KMS-11 (cell line): ENCODE measurements around the gene GALNT2.

Source experiments
- H2AFZ ChIP-seq: fragments of 200-600 bp; sonication (generic); 2 replicates; pipeline ENCODE4 v1.6.1; 2016; ENCODE audit warnings: antibody characterized with exemption, mixed run types, low read depth
- H3K27ac ChIP-seq: fragments of 200-600 bp; sonication (generic); 2 replicates; pipeline ENCODE4 v1.6.1; 2016; ENCODE audit warnings: mild to moderate bottlenecking, mixed run types
- H3K27me3 ChIP-seq: fragments of 200-600 bp; sonication (generic); 2 replicates; pipeline ENCODE4 v1.6.1; 2017; ENCODE audit warnings: mild to moderate bottlenecking, low read depth, mixed run types, moderate library complexity; ENCODE audit not compliant: insufficient read depth
- H3K36me3 ChIP-seq: fragments of 200-600 bp; sonication (generic); 2 replicates; pipeline ENCODE4 v1.6.1; 2017; ENCODE audit warnings: mild to moderate bottlenecking, mixed run types; ENCODE audit not compliant: insufficient read depth
- H3K4me1 ChIP-seq: fragments of 200-600 bp; sonication (generic); 2 replicates; pipeline ENCODE4 v1.6.1; 2016; ENCODE audit warnings: mild to moderate bottlenecking, low read depth, mixed run types; ENCODE audit not compliant: poor library complexity, severe bottlenecking
- H3K4me2 ChIP-seq: fragments of 200-600 bp; sonication (generic); 2 replicates; pipeline ENCODE4 v1.7.0; 2016; ENCODE audit warnings: mild to moderate bottlenecking, mixed run types
- H3K4me3 ChIP-seq: fragments of 200-600 bp; sonication (generic); IDR thresholded peaks from 2 replicates; pipeline ENCODE4 v1.6.1; 2017; ENCODE audit warnings: low read depth, low read length, mixed read lengths; ENCODE audit not compliant: insufficient read depth
- H3K79me2 ChIP-seq: fragments of 200-600 bp; sonication (generic); 2 replicates; pipeline ENCODE4 v1.6.1; 2016; ENCODE audit warnings: low read depth, mixed run types; ENCODE audit not compliant: insufficient read depth
- H3K9ac ChIP-seq: fragments of 200-600 bp; sonication (generic); 2 replicates; pipeline ENCODE4 v1.6.1; 2016; ENCODE audit warnings: mild to moderate bottlenecking, mixed run types
- H4K20me1 ChIP-seq: fragments of 200-600 bp; sonication (generic); 2 replicates; pipeline ENCODE4 v1.6.1; 2016; ENCODE audit warnings: mild to moderate bottlenecking, mixed run types; ENCODE audit not compliant: insufficient read depth
- CTCF ChIP-seq: fragments of 200-600 bp; sonication (generic); conservative IDR thresholded peaks from 2 replicates; pipeline ENCODE4 v1.6.1; 2017; ENCODE audit warnings: low read depth, mild to moderate bottlenecking, antibody characterized with exemption, low read length, moderate library complexity, mixed read lengths

GALNT2 gene

GRCh38 chr1:230066031-230066430 lies 1.0 kb upstream of the GALNT2 start:
- H2AFZ ChIP-seq = peak overlapping the region; percentile 68
- H3K36me3 ChIP-seq = no peaks in the 10 kb centered on the region
- peak overlapping the region; percentile 70 for H3K27ac ChIP-seq
- H3K4me3 ChIP-seq = peak overlapping the region; percentile 89
- peak overlapping the region; percentile 67 for H3K9ac ChIP-seq
- H3K4me2 ChIP-seq = peak overlapping the region; percentile 81
- H4K20me1 ChIP-seq = peaks cover 17% of the 10 kb centered on the region
- TF ChIP-seq CTCF = no peak
- peaks cover 37% of the 10 kb centered on the region for H3K79me2 ChIP-seq
- peaks cover 30% of the 10 kb centered on the region for H3K4me1 ChIP-seq
- no peaks in the 10 kb centered on the region for H3K27me3 ChIP-seq

DNA sequence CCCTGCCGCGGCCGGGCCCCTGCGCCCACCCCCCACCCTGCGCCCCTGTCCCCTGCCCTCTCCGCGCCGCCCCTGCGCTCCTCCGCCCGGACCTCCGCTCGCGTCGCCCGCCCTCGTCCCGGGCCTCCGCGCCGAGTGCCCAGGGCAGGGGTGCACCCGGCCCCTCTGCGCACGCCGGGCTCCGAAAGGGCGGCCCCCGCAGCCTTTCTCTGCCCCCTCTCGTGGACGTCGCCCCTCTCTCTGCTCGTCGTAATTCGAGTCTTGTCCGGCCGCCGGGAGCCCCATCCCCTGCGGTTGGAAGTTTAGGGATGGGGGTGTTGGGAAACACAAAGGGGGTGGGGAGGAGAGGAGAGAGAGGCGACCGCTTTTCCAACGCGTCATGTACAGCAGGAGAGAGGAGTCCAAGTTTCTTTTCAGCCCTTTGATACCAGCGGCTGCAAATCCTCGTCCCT lies 407 bp downstream of the GALNT2 start:
- peaks cover 52% of the 10 kb centered on the region for H3K79me2 ChIP-seq
- no peaks in the 10 kb centered on the region for H3K36me3 ChIP-seq
- no peaks in the 10 kb centered on the region for H3K27me3 ChIP-seq
- peaks cover 44% of the 10 kb centered on the region for H3K4me1 ChIP-seq
- peak overlapping the region; percentile 59 for H3K27ac ChIP-seq
- peak overlapping the region; percentile 76 for H3K4me2 ChIP-seq
- TF ChIP-seq CTCF = no peak
- peak overlapping the region; percentile 91 for H3K4me3 ChIP-seq
- peak overlapping the region; percentile 82 for H3K9ac ChIP-seq
- H2AFZ ChIP-seq = peak overlapping the region; percentile 28; the same call in 1 of the 2 replicates
- H4K20me1 ChIP-seq = peaks cover 24% of the 10 kb centered on the region

- H3K79me2 ChIP-seq = peaks cover 58% of the 10 kb centered on the region
Observed at GRCh38 chr1:230067871-230068620, 1.0 kb downstream of the GALNT2 start.

DNA sequence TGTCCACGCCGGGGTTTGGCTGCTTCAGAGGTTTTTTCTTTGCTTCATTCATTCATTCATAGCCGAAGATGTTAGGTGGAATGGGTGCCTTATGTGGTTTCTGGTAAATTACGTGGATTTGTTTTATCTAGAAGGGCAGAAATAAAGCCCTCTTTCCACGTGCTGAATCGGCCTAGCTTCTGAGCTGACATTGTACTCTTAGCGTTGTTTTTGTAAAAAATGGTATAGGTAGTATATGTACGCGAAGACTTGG lies 1.5 kb downstream of the GALNT2 start:
- TF ChIP-seq CTCF = no peak
- H3K36me3 ChIP-seq = no peaks in the 10 kb centered on the region
- peak overlapping the region; percentile 95 for H3K4me3 ChIP-seq
- H3K27me3 ChIP-seq = no peaks in the 10 kb centered on the region
- peaks cover 36% of the 10 kb centered on the region for H4K20me1 ChIP-seq
- H3K27ac ChIP-seq = peak overlapping the region; percentile 59
- peaks cover 55% of the 10 kb centered on the region for H3K4me1 ChIP-seq
- H3K4me2 ChIP-seq = peak overlapping the region; percentile 76
- 0 out of 2 replicates have a peak overlapping the region, but pooled peaks have one; percentile 0 for H2AFZ ChIP-seq
- peaks cover 63% of the 10 kb centered on the region for H3K79me2 ChIP-seq
- peak overlapping the region; percentile 82 for H3K9ac ChIP-seq

More at GRCh38 chr1:230067871-230068620, 1.0 kb downstream of the GALNT2 start:
- Histone ChIP-seq H3K4me2 (peak overlapping the region; percentile 76), H3K27me3 (no peaks in the 10 kb centered on the region), H3K36me3 (no peaks in the 10 kb centered on the region), H4K20me1 (peaks cover 30% of the 10 kb centered on the region), H2AFZ (peak overlapping the region; percentile 28; the same call in 1 of the 2 replicates), H3K4me1 (peaks cover 50% of the 10 kb centered on the region), H3K9ac (peak overlapping the region; percentile 82), H3K4me3 (peak overlapping the region; percentile 95), H3K27ac (peak overlapping the region; percentile 59)
- TF ChIP-seq CTCF = no peak
